Measurements from ENCODE around the gene HTATIP2. TPM values are rescaled to one million over a fixed set of nuclear protein-coding genes. Genes with fewer than 3 reads are reported as not detected.
"Not testable (repeated sequence)": the region's sequence is repeated elsewhere in the genome, so short reads cannot be mapped to it uniquely, and the experiment has no call there.

HTATIP2 gene
- total and polyA plus RNA-seq, 4 donors = 9.3 to 69.3 (median 39.6) TPM

- no peak for TF ChIP-seq CTCF (IDR thresholded peaks at IDR 0.05; ENCODE audit: control extremely low read depth, extremely low read depth)
- Histone ChIP-seq H3K36me3 (ENCODE audit: control insufficient read depth in 4 of 4, insufficient read depth in 4 of 4, low read length in 4 of 4) (peaks cover 0 to 19% (median 8%) of the 10 kb centered on the region in 4 donors), H3K4me3 (no peak overlapping the region), H3K9me3 (ENCODE audit: control insufficient read depth in 4 of 4, insufficient read depth in 3 of 4, low read length in 3 of 4) (peaks cover 0 to 2% (median 0%) of the 10 kb centered on the region in 4 donors), H3K9ac (ENCODE audit: insufficient read depth in 1 of 2, low read length in 2 of 2) (no peak overlapping the region), H3K4me1 (ENCODE audit: control insufficient read depth in 5 of 5, insufficient read depth in 5 of 5, low read length in 5 of 5) (no peaks in the 10 kb centered on the region), H3K27ac (ENCODE audit: low read depth in 1 of 2, low read length in 1 of 2) (no peak overlapping the region), H3K27me3 (ENCODE audit: control insufficient read depth in 3 of 3, insufficient read depth in 3 of 3, low read length in 2 of 3) (no peaks in the 10 kb centered on the region)
- ATAC-seq (ENCODE audit: insufficient read depth, low FRiP score) (no peak), DNase-seq (no peak)
- 83 to 95% methylated on average over 3 of the region's 3 CpGs for WGBS, 2 donors
Observed at GRCh38 chr11:20373568-20374209, 10.2 kb downstream of the HTATIP2 start.

GRCh38 chr11:20374741-20375300 is 11.3 kb downstream of the HTATIP2 start:
- peaks cover 0 to 23% (median 9%) of the 10 kb centered on the region in 4 donors for H3K36me3 ChIP-seq (ENCODE audit: control insufficient read depth in 4 of 4, insufficient read depth in 4 of 4, low read length in 4 of 4)
- H3K9ac ChIP-seq (ENCODE audit: insufficient read depth in 1 of 2, low read length in 2 of 2) = no peak overlapping the region
- no peak overlapping the region for H3K4me3 ChIP-seq
- 93 to 95% methylated on average over 9 of the region's 9 CpGs for WGBS, 2 donors
- H3K9me3 ChIP-seq (ENCODE audit: control insufficient read depth in 4 of 4, insufficient read depth in 3 of 4, low read length in 3 of 4) = peaks cover 0 to 2% (median 0%) of the 10 kb centered on the region in 4 donors
- H3K4me1 ChIP-seq (ENCODE audit: control insufficient read depth in 5 of 5, insufficient read depth in 5 of 5, low read length in 5 of 5) = no peaks in the 10 kb centered on the region
- TF ChIP-seq CTCF (IDR thresholded peaks at IDR 0.05; ENCODE audit: control extremely low read depth, extremely low read depth) = no peak
- DNase-seq (no peak), ATAC-seq (ENCODE audit: insufficient read depth, low FRiP score) (no peak)
- no peaks in the 10 kb centered on the region for H3K27me3 ChIP-seq (ENCODE audit: control insufficient read depth in 3 of 3, insufficient read depth in 3 of 3, low read length in 2 of 3)
- H3K27ac ChIP-seq (ENCODE audit: low read depth in 1 of 2, low read length in 1 of 2) = no peak overlapping the region

GRCh38 chr11:20376162-20376730 is 12.7 kb downstream of the HTATIP2 start:
- no peak overlapping the region for H3K27ac ChIP-seq (ENCODE audit: low read depth in 1 of 2, low read length in 1 of 2)
- peaks cover 0 to 23% (median 9%) of the 10 kb centered on the region in 4 donors for H3K36me3 ChIP-seq (ENCODE audit: control insufficient read depth in 4 of 4, insufficient read depth in 4 of 4, low read length in 4 of 4)

GRCh38 chr11:20385996-20386395 is 22.5 kb downstream of the HTATIP2 start:
- not testable (repeated sequence) for DNase-seq; ATAC-seq (ENCODE audit: insufficient read depth, low FRiP score); H3K27me3 ChIP-seq (ENCODE audit: control insufficient read depth in 3 of 3, insufficient read depth in 3 of 3, low read length in 2 of 3); H3K27ac ChIP-seq (ENCODE audit: low read depth in 1 of 2, low read length in 1 of 2); H3K9ac ChIP-seq (ENCODE audit: insufficient read depth in 1 of 2, low read length in 2 of 2); H3K9me3 ChIP-seq (ENCODE audit: control insufficient read depth in 4 of 4, insufficient read depth in 3 of 4, low read length in 3 of 4); H3K4me3 ChIP-seq
- H3K4me1 ChIP-seq (ENCODE audit: control insufficient read depth in 5 of 5, insufficient read depth in 5 of 5, low read length in 5 of 5) = peaks cover 0 to 13% (median 4%) of the 10 kb centered on the region in 5 donors
- WGBS, 2 donors = 84 to 92% methylated on average over 15 of the region's 15 CpGs
- peaks cover 0 to 14% (median 2%) of the 10 kb centered on the region in 4 donors for H3K36me3 ChIP-seq (ENCODE audit: control insufficient read depth in 4 of 4, insufficient read depth in 4 of 4, low read length in 4 of 4)

More at GRCh38 chr11:20376162-20376730, 12.7 kb downstream of the HTATIP2 start:
- 89 to 96% methylated on average over 3 of the region's 3 CpGs for WGBS, 2 donors
- no peak for DNase-seq
- no peak for ATAC-seq (ENCODE audit: insufficient read depth, low FRiP score)
- Histone ChIP-seq H3K27me3 (ENCODE audit: control insufficient read depth in 3 of 3, insufficient read depth in 3 of 3, low read length in 2 of 3) (no peaks in the 10 kb centered on the region), H3K9ac (ENCODE audit: insufficient read depth in 1 of 2, low read length in 2 of 2) (no peak overlapping the region), H3K9me3 (ENCODE audit: control insufficient read depth in 4 of 4, insufficient read depth in 3 of 4, low read length in 3 of 4) (peaks cover 0 to 2% (median 0%) of the 10 kb centered on the region in 4 donors), H3K4me1 (ENCODE audit: control insufficient read depth in 5 of 5, insufficient read depth in 5 of 5, low read length in 5 of 5) (no peaks in the 10 kb centered on the region), H3K4me3 (no peak overlapping the region)
- no peak for TF ChIP-seq CTCF (IDR thresholded peaks at IDR 0.05; ENCODE audit: control extremely low read depth, extremely low read depth)

Measured in lung (tissue), 12 donors.